ENCODE data around the gene KCNJ16. TPM values are rescaled to one million over a fixed set of nuclear protein-coding genes. Genes with fewer than 3 reads are reported as not detected.

KCNJ16 gene
- total and polyA plus RNA-seq, 2 experiments from 2014 or later = not detected

GRCh38 chr17:70081885-70082284 lies 6.9 kb downstream of the KCNJ16 start:
- no peak overlapping the region for H3K4me3 ChIP-seq
- H3K27ac ChIP-seq = no peak overlapping the region
- H3K4me2 ChIP-seq (ENCODE audit: unreplicated experiment) = no peak overlapping the region
- H2AFZ ChIP-seq = no peak overlapping the region
- no peaks in the 10 kb centered on the region for H3K9me3 ChIP-seq (ENCODE audit: low read depth)
- no peak for DNase-seq
- H3K27me3 ChIP-seq (replicated peaks; ENCODE audit: insufficient read depth) = no peaks in the 10 kb centered on the region
- no peaks in the 10 kb centered on the region for H3K36me3 ChIP-seq (ENCODE audit: low read depth)
- H3K9me2 ChIP-seq (ENCODE audit: insufficient read depth) = no peaks in the 10 kb centered on the region
- no peaks in the 10 kb centered on the region for H3K79me2 ChIP-seq (ENCODE audit: insufficient read depth)
- peaks cover 7% of the 10 kb centered on the region; the same call in 1 of the 2 replicates for H3K4me1 ChIP-seq (ENCODE audit: insufficient read depth)
- 30 to 44% methylated on average over 1 of the region's 1 CpG for WGBS, 2 experiments (ENCODE audit: low coverage in 1 of 2, low lambda C conversion rate in 2 of 2, missing lambda C conversion rate in 2 of 2)
- H4K20me1 ChIP-seq (ENCODE audit: insufficient read depth) = no peaks in the 10 kb centered on the region
- no peak overlapping the region for H3K9ac ChIP-seq
- no peak for TF ChIP-seq EZH2 (IDR thresholded peaks at IDR 0.05; ENCODE audit: insufficient read depth, poor library complexity, severe bottlenecking)
- no peak for TF ChIP-seq EZH2phosphoT487 (IDR thresholded peaks at IDR 0.05; ENCODE audit: insufficient read depth, low read depth)
- in situ Hi-C loops (cut with MboI) = no loop called here
- no peaks in the 10 kb centered on the region for H3F3A ChIP-seq (ENCODE audit: insufficient read depth)

- peak; percentile 29 for DNase-seq
- Histone ChIP-seq H3K9me2 (ENCODE audit: insufficient read depth) (no peaks in the 10 kb centered on the region), H3K4me3 (no peak overlapping the region), H3K9me3 (ENCODE audit: low read depth) (no peaks in the 10 kb centered on the region), H3F3A (ENCODE audit: insufficient read depth) (no peaks in the 10 kb centered on the region), H2AFZ (no peak overlapping the region), H3K36me3 (ENCODE audit: low read depth) (no peaks in the 10 kb centered on the region), H3K27ac (no peak overlapping the region), H4K20me1 (ENCODE audit: insufficient read depth) (no peaks in the 10 kb centered on the region), H3K79me2 (ENCODE audit: insufficient read depth) (no peaks in the 10 kb centered on the region), H3K4me2 (ENCODE audit: unreplicated experiment) (no peak overlapping the region), H3K4me1 (ENCODE audit: insufficient read depth) (peaks cover 7% of the 10 kb centered on the region; the same call in 1 of the 2 replicates), H3K27me3 (replicated peaks; ENCODE audit: insufficient read depth) (no peaks in the 10 kb centered on the region), H3K9ac (no peak overlapping the region)
- WGBS, 2 experiments (ENCODE audit: low coverage in 1 of 2, low lambda C conversion rate in 2 of 2, missing lambda C conversion rate in 2 of 2) = 38 to 48% methylated on average over 4 of the region's 4 CpGs
- no peak for TF ChIP-seq EZH2 (IDR thresholded peaks at IDR 0.05; ENCODE audit: insufficient read depth, poor library complexity, severe bottlenecking)
- TF ChIP-seq EZH2phosphoT487 (IDR thresholded peaks at IDR 0.05; ENCODE audit: insufficient read depth, low read depth) = no peak
- in situ Hi-C loops (cut with MboI) = no loop called here
Observed at GRCh38 chr17:70084476-70084875, 9.5 kb downstream of the KCNJ16 start.

- Histone ChIP-seq H3K4me3 (no peak overlapping the region), H2AFZ (no peak overlapping the region), H3K27ac (no peak overlapping the region), H3K4me1 (ENCODE audit: insufficient read depth) (no peaks in the 10 kb centered on the region), H3K9me2 (ENCODE audit: insufficient read depth) (no peaks in the 10 kb centered on the region), H3K27me3 (replicated peaks; ENCODE audit: insufficient read depth) (no peaks in the 10 kb centered on the region), H4K20me1 (ENCODE audit: insufficient read depth) (no peaks in the 10 kb centered on the region), H3K79me2 (ENCODE audit: insufficient read depth) (no peaks in the 10 kb centered on the region), H3F3A (ENCODE audit: insufficient read depth) (no peaks in the 10 kb centered on the region), H3K36me3 (ENCODE audit: low read depth) (no peaks in the 10 kb centered on the region), H3K9ac (no peak overlapping the region), H3K4me2 (ENCODE audit: unreplicated experiment) (no peak overlapping the region), H3K9me3 (ENCODE audit: low read depth) (no peaks in the 10 kb centered on the region)
- TF ChIP-seq EZH2 (IDR thresholded peaks at IDR 0.05; ENCODE audit: insufficient read depth, poor library complexity, severe bottlenecking) = no peak
- TF ChIP-seq EZH2phosphoT487 (IDR thresholded peaks at IDR 0.05; ENCODE audit: insufficient read depth, low read depth) = no peak
- in situ Hi-C loops (cut with MboI) = no loop called here
- 48 to 51% methylated on average over 2 of the region's 2 CpGs for WGBS, 2 experiments (ENCODE audit: low coverage in 1 of 2, low lambda C conversion rate in 2 of 2, missing lambda C conversion rate in 2 of 2)
- DNase-seq = no peak
Observed at GRCh38 chr17:70086516-70086915, 11.5 kb downstream of the KCNJ16 start.

GRCh38 chr17:70089513-70090148 lies 14.6 kb downstream of the KCNJ16 start:
- Histone ChIP-seq H3K27me3 (replicated peaks; ENCODE audit: insufficient read depth) (no peaks in the 10 kb centered on the region), H4K20me1 (ENCODE audit: insufficient read depth) (no peaks in the 10 kb centered on the region), H3K4me1 (ENCODE audit: insufficient read depth) (no peaks in the 10 kb centered on the region), H2AFZ (no peak overlapping the region), H3K27ac (no peak overlapping the region), H3K9me2 (ENCODE audit: insufficient read depth) (no peaks in the 10 kb centered on the region), H3K4me2 (ENCODE audit: unreplicated experiment) (no peak overlapping the region), H3K9me3 (ENCODE audit: low read depth) (no peaks in the 10 kb centered on the region), H3K36me3 (ENCODE audit: low read depth) (no peaks in the 10 kb centered on the region), H3K4me3 (no peak overlapping the region), H3F3A (ENCODE audit: insufficient read depth) (no peaks in the 10 kb centered on the region), H3K9ac (no peak overlapping the region), H3K79me2 (ENCODE audit: insufficient read depth) (no peaks in the 10 kb centered on the region)
- TF ChIP-seq EZH2phosphoT487 (IDR thresholded peaks at IDR 0.05; ENCODE audit: insufficient read depth, low read depth) = no peak
- no peak for TF ChIP-seq EZH2 (IDR thresholded peaks at IDR 0.05; ENCODE audit: insufficient read depth, poor library complexity, severe bottlenecking)
- DNase-seq = no peak
- WGBS, 2 experiments (ENCODE audit: low coverage in 1 of 2, low lambda C conversion rate in 2 of 2, missing lambda C conversion rate in 2 of 2) = 73 to 78% methylated on average over 5 of the region's 5 CpGs
- in situ Hi-C loops (cut with MboI) = no loop called here
